ENCODE results near the gene CD74. TPM values are rescaled to one million over a fixed set of nuclear protein-coding genes. Genes with fewer than 3 reads are reported as not detected.

The CD74 gene
- total and polyA plus RNA-seq, 4 experiments from 2014 or later: 178 to 703 (median 238) TPM

GRCh38 chr5:150404941-150405816, 7.5 kb downstream of the CD74 start:
- H3K9me3 ChIP-seq (ENCODE audit: control insufficient read depth in 1 of 2, low read length in 2 of 2): no peaks in the 10 kb centered on the region
- Mint-ChIP-seq H3K27ac (no peak overlapping the region), H3K27me3 (no peaks in the 10 kb centered on the region), H3K9me3 (no peaks in the 10 kb centered on the region), H3K36me3 (peaks cover 20 to 65% of the 10 kb centered on the region in 2 donors), H3K4me3 (no peak overlapping the region), H3K4me1 (peaks cover 6 to 32% (median 12%) of the 10 kb centered on the region in 4 donors)
- H3K36me3 ChIP-seq (ENCODE audit: insufficient read depth, low read length): peaks cover 67% of the 10 kb centered on the region
- H3K4me1 ChIP-seq (ENCODE audit: insufficient read depth, low read length): peaks cover 18% of the 10 kb centered on the region
- intact Hi-C loops (cut with micrococcal nuclease): no loop called here
- no peak for DNase-seq
- H3K27me3 ChIP-seq (ENCODE audit: insufficient read depth, low read length): no peaks in the 10 kb centered on the region
- ChIA-PET POLR2A (ENCODE audit: partially characterized antibody) (interaction anchor here (1.1 kb wide), 1 partner anchor 678 kb away, joined by 3 read pairs; no protein-coding TSS in a partner anchor), CTCF (ENCODE audit: partially characterized antibody) (interaction anchor here (1.1 to 1.4 kb wide), 3 partner anchors 9 to 45 kb away, joined by 3 to 5 read pairs (median 4); no protein-coding TSS in a partner anchor)
- no peak overlapping the region for H3K4me3 ChIP-seq (ENCODE audit: low read length in 2 of 2)
- H3K27ac ChIP-seq (ENCODE audit: low read depth, low read length): no peak overlapping the region

- H3K27me3 Mint-ChIP-seq: no peaks in the 10 kb centered on the region
- no peak overlapping the region for H3K4me3 ChIP-seq (ENCODE audit: low read length in 2 of 2)
- no peaks in the 10 kb centered on the region for H3K27me3 ChIP-seq (ENCODE audit: insufficient read depth, low read length)
- H3K4me3 Mint-ChIP-seq: no peak overlapping the region
- intact Hi-C loops (cut with micrococcal nuclease): no loop called here
- no peak overlapping the region for H3K27ac Mint-ChIP-seq
- peaks cover 26 to 69% of the 10 kb centered on the region in 2 donors for H3K36me3 Mint-ChIP-seq
- no peak for DNase-seq
- peaks cover 0 to 25% (median 6%) of the 10 kb centered on the region in 4 donors for H3K4me1 Mint-ChIP-seq
- ChIA-PET CTCF (ENCODE audit: partially characterized antibody) (interaction anchor here (1.3 kb wide), 1 partner anchor 46 kb away, joined by 5 read pairs; no protein-coding TSS in a partner anchor), POLR2A (ENCODE audit: partially characterized antibody) (interaction anchor here (1.1 kb wide), 1 partner anchor 679 kb away, joined by 3 read pairs; no protein-coding TSS in a partner anchor)
- H3K4me1 ChIP-seq (ENCODE audit: insufficient read depth, low read length): peaks cover 12% of the 10 kb centered on the region
- H3K9me3 Mint-ChIP-seq: no peaks in the 10 kb centered on the region
- no peak overlapping the region for H3K27ac ChIP-seq (ENCODE audit: low read depth, low read length)
- no peaks in the 10 kb centered on the region for H3K9me3 ChIP-seq (ENCODE audit: control insufficient read depth in 1 of 2, low read length in 2 of 2)
- H3K36me3 ChIP-seq (ENCODE audit: insufficient read depth, low read length): peaks cover 73% of the 10 kb centered on the region
These were observed 8.2 kb downstream of the CD74 start for GRCh38 chr5:150404535-150404934.

- Histone ChIP-seq H3K4me3 (ENCODE audit: low read length in 2 of 2) (no peak overlapping the region), H3K27me3 (ENCODE audit: insufficient read depth, low read length) (no peaks in the 10 kb centered on the region), H3K9me3 (ENCODE audit: control insufficient read depth in 1 of 2, low read length in 2 of 2) (no peaks in the 10 kb centered on the region), H3K27ac (ENCODE audit: low read depth, low read length) (no peak overlapping the region), H3K36me3 (ENCODE audit: insufficient read depth, low read length) (peaks cover 77% of the 10 kb centered on the region), H3K4me1 (ENCODE audit: insufficient read depth, low read length) (peaks cover 9% of the 10 kb centered on the region)
- intact Hi-C loops (cut with micrococcal nuclease): no loop called here
- peaks cover 26 to 73% of the 10 kb centered on the region in 2 donors for H3K36me3 Mint-ChIP-seq
- CTCF ChIA-PET (ENCODE audit: partially characterized antibody): interaction anchor here (1.3 kb wide), 1 partner anchor 46 kb away, joined by 5 read pairs; no protein-coding TSS in a partner anchor
- H3K9me3 Mint-ChIP-seq: no peaks in the 10 kb centered on the region
- H3K27me3 Mint-ChIP-seq: no peaks in the 10 kb centered on the region
- no peak for DNase-seq
- POLR2A ChIA-PET (ENCODE audit: partially characterized antibody): no interaction called here
- no peak overlapping the region for H3K4me3 Mint-ChIP-seq
- peak overlapping the region in 3 of 7 donors; percentile 46 to 79 (median 52) for H3K27ac Mint-ChIP-seq
- H3K4me1 Mint-ChIP-seq: peaks cover 0 to 24% (median 5%) of the 10 kb centered on the region in 4 donors
These were observed 8.6 kb downstream of the CD74 start for GRCh38 chr5:150404121-150404520.

- H3K27me3 Mint-ChIP-seq: no peaks in the 10 kb centered on the region
- no peaks in the 10 kb centered on the region for H3K9me3 Mint-ChIP-seq
- peak overlapping the region in 4 of 7 donors; percentile 0 to 73 (median 2) for H3K27ac Mint-ChIP-seq
- Histone ChIP-seq H3K4me3 (ENCODE audit: low read length in 2 of 2) (no peak overlapping the region), H3K27ac (ENCODE audit: low read depth, low read length) (no peak overlapping the region), H3K9me3 (ENCODE audit: control insufficient read depth in 1 of 2, low read length in 2 of 2) (no peaks in the 10 kb centered on the region), H3K4me1 (ENCODE audit: insufficient read depth, low read length) (no peaks in the 10 kb centered on the region), H3K36me3 (ENCODE audit: insufficient read depth, low read length) (peaks cover 76% of the 10 kb centered on the region), H3K27me3 (ENCODE audit: insufficient read depth, low read length) (no peaks in the 10 kb centered on the region)
- intact Hi-C loops (cut with micrococcal nuclease): no loop called here
- POLR2A ChIA-PET (ENCODE audit: partially characterized antibody): interaction anchor here (1.1 kb wide), 1 partner anchor 10 kb away, joined by 3 read pairs; the partner anchor contains the start of gene CD74
- no peak for DNase-seq
- peaks cover 33 to 77% of the 10 kb centered on the region in 2 donors for H3K36me3 Mint-ChIP-seq
- peaks cover 0 to 17% (median under 1%) of the 10 kb centered on the region in 4 donors for H3K4me1 Mint-ChIP-seq
- CTCF ChIA-PET (ENCODE audit: partially characterized antibody): no interaction called here
- no peak overlapping the region for H3K4me3 Mint-ChIP-seq
These were observed 9.8 kb downstream of the CD74 start for GRCh38 chr5:150402901-150403342.

- Histone ChIP-seq H3K4me1 (ENCODE audit: insufficient read depth, low read length) (no peaks in the 10 kb centered on the region), H3K27ac (ENCODE audit: low read depth, low read length) (no peak overlapping the region), H3K27me3 (ENCODE audit: insufficient read depth, low read length) (no peaks in the 10 kb centered on the region), H3K4me3 (ENCODE audit: low read length in 2 of 2) (no peak overlapping the region), H3K36me3 (ENCODE audit: insufficient read depth, low read length) (peaks cover 79% of the 10 kb centered on the region), H3K9me3 (ENCODE audit: control insufficient read depth in 1 of 2, low read length in 2 of 2) (no peaks in the 10 kb centered on the region)
- Mint-ChIP-seq H3K4me1 (peaks cover 0 to 17% (median 0%) of the 10 kb centered on the region in 4 donors), H3K27me3 (no peaks in the 10 kb centered on the region), H3K4me3 (no peak overlapping the region), H3K27ac (peak overlapping the region in 5 of 7 donors; percentile 0 to 69 (median 3)), H3K9me3 (no peaks in the 10 kb centered on the region), H3K36me3 (peaks cover 36 to 81% of the 10 kb centered on the region in 2 donors)
- DNase-seq: no peak
- ChIA-PET CTCF (ENCODE audit: partially characterized antibody) (no interaction called here), POLR2A (ENCODE audit: partially characterized antibody) (interaction anchor here (1.1 kb wide), 1 partner anchor 10 kb away, joined by 3 read pairs; the partner anchor contains the start of gene CD74)
- intact Hi-C loops (cut with micrococcal nuclease): no loop called here
These were observed 10.4 kb downstream of the CD74 start for GRCh38 chr5:150402229-150402773.

- H3K36me3 Mint-ChIP-seq: peaks cover 38 to 79% of the 10 kb centered on the region in 2 donors
- ChIA-PET CTCF (ENCODE audit: partially characterized antibody) (no interaction called here), POLR2A (ENCODE audit: partially characterized antibody) (interaction anchor here (1.2 to 5.6 kb wide), 3 partner anchors 10 to 48 kb away, joined by 3 to 44 read pairs (median 3); partner anchors contain the start of gene CD74)
- Histone ChIP-seq H3K27me3 (ENCODE audit: insufficient read depth, low read length) (no peaks in the 10 kb centered on the region), H3K27ac (ENCODE audit: low read depth, low read length) (no peak overlapping the region), H3K36me3 (ENCODE audit: insufficient read depth, low read length) (peaks cover 79% of the 10 kb centered on the region), H3K9me3 (ENCODE audit: control insufficient read depth in 1 of 2, low read length in 2 of 2) (no peaks in the 10 kb centered on the region), H3K4me1 (ENCODE audit: insufficient read depth, low read length) (no peaks in the 10 kb centered on the region), H3K4me3 (ENCODE audit: low read length in 2 of 2) (no peak overlapping the region)
- peak overlapping the region in 6 of 7 donors; percentile 11 to 84 (median 64) for H3K27ac Mint-ChIP-seq
- H3K4me3 Mint-ChIP-seq: no peak overlapping the region
- intact Hi-C loops (cut with micrococcal nuclease): no loop called here
- no peaks in the 10 kb centered on the region for H3K27me3 Mint-ChIP-seq
- no peak for DNase-seq
- H3K4me1 Mint-ChIP-seq: peaks cover 0 to 16% (median 0%) of the 10 kb centered on the region in 4 donors
- H3K9me3 Mint-ChIP-seq: no peaks in the 10 kb centered on the region
These were observed 11.1 kb downstream of the CD74 start for GRCh38 chr5:150401376-150402228.

Measured in CD4-positive, alpha-beta memory T cell (primary cell).